Gastrocnemius medialis (tissue), 4 donors: ENCODE data around the gene MORN1.

ENCODE experiments used
- CTCF ChIP-seq, 5 experiments: fragments of 450-650 bp in 3 of 5; fragments of 200-600 bp in 2 of 5; sonication (generic) in 2 of 5; IDR thresholded peaks in 4 of 5; conservative IDR thresholded peaks in 1 of 5; 1 replicate in 4 of 5; 2 replicates in 1 of 5; pipeline ENCODE4 v1.5.1; 2016 to 2019; ENCODE audit warnings: antibody characterized with exemption in 5 of 5, mild to moderate bottlenecking in 3 of 5, moderate library complexity in 3 of 5
- POLR2A ChIP-seq, 2 donors: fragments of 450-650 bp; IDR thresholded peaks; one replicate each; pipeline ENCODE4 v1.6.1; 2017; ENCODE audit warnings: antibody characterized with exemption in 2 of 2, mild to moderate bottlenecking in 2 of 2, moderate library complexity in 2 of 2

GRCh38 chr1:2287649-2288048 lies 103.7 kb downstream of the MORN1 start:
- TF ChIP-seq CTCF (IDR thresholded peaks at IDR 0.05 in 4 of 5, conservative IDR thresholded peaks at IDR 0.05 in 1 of 5) (no peak), POLR2A (IDR thresholded peaks at IDR 0.05) (no peak)
